CD4-positive, alpha-beta T cell treated with Interferon gamma for 1 hour (primary cell): Measurements from ENCODE around the gene TRMU.

Experiments used
- DNase-seq: peaks from one replicate; pipeline ENCODE4 v3.0.0-alpha.2; 2020

Gene TRMU

DNA sequence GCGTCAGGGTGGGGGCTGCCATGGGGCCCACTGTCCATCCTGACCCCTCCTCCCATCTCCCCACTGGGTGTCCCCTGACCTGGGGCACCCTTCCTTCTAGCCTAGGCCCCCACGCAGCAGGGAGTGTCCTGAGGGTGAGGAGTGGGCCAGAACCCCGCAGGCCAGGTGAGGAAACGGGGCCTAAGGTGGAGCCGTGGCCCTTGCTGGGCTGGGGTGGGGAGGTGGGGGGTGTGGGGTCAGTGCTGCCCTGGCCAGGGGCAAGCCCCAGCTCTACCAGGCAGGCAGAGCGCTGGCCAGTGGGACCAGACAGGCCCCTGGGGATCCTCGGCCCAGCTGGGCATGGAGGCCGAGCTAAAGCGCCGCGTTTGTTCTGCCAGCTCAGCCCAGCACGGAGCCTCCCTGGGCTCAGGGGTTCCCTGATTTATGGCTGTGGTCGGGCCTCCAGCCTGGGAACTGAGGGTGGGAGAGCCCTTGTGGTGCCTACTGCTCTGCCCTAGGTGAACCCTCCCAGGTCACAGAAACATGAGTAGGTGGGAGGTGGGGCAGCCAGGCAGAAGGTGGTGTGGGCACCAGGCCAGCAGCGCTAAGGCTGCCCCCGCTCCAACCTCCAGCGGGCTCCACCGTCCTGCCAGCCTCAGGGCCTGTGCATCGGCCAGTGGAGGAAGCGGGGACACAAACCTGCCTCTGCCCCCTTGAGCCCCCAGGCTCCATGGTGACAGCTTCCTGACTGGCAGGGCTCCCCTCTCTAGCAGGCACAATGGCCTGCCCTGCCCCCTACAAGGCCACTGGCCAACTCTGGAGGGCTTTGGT lies 22.4 kb downstream of the TRMU start:
- DNase-seq, result no peak

DNA sequence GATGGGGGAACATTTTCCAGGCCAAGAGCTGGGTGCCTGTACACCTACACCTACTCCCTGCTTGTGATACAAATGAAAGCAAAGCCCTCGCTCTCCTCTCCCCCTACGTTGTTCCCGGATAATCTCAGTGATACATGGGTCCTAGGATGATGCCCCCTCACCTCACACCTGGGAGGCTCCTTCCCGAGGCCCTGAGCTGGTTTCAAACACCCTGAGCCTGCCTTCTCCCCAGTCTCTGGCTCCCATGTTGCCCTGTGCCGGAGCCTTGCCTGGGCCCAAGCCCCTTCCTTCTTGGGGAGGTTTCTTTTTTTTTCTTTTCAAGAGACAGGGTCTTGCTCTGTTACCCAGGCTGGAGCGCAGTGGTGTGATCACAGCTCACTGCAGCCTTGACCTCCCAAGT lies 23.3 kb downstream of the TRMU start:
- DNase-seq, result no peak

DNA sequence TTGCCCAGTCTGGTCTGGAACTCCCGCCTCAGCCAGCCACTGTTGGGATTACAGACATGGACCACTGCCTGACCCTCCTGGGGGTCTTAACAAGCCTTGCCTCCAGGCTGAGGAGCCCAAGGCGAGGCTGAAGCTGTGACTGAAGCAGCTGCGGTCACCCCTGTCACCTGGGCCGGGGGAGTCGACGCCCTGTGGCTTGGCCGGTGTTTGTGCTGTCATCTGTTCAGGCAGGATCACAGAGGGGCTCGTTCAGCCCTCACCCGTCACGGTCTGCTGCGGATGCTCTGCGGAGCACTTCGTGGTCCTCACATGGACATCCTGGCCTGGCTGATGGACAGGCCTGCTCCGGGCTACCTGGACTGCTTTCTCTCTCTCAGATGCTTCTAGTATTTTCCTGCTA lies 23.8 kb downstream of the TRMU start:
- DNase-seq, result no peak

DNA sequence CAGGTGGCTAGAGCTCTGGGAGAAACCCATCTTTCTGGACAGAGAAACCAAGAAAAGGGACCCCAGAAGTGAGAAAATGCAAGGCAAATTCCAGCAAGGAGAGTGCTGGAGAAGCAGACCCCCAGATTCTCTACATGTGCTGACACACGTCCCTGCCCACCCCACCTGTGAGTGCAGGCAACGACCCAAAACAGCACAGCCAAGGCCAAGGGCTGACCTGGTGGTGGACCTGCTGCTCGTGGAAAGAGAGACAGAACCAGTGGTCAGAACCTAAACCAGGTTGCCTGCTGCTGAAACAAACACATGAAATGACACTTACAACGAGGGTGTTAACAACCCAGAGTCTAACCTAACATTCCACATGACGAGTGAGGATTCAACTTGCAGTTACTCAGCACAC lies 24.6 kb downstream of the TRMU start:
- no peak for DNase-seq

DNA sequence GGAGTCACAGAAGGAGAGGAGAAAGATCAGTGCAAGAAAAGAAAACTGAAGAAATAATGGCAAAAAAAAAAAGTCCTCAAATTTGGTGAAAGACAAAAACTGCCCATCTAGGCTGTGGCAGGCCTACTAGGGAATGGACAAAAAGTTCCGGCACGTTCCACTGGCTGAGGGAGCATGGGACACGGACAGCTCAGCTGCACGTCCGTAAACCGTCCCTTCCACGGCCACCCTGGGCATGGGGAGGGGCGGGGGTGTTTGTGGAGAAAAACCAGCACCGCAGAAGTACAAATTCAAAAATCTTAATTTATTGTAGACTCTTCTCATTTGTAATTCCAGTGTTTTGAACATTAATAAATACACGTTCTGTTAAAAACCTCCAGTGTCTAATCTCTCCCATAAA lies 25.4 kb downstream of the TRMU start:
- DNase-seq, result no peak

DNA sequence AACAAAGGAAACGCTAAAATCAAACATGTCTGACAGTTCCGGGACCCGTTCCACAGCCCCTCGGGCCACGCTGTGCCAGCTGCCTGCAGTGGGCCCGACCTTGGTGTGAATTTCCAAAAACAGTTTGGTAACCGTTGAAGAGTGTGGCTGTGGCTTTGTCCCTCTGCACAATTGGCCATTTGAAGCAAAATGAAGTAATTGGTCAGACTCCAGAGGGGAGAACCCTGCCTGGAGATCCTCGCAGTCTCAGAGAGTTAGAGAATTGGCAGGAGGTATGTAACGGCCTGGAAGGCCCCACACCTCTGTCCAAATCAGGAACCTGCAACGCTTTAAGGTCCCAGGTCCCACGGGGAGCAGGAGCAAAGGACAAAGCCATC lies 26.3 kb downstream of the TRMU start:
- no peak for DNase-seq

DNA sequence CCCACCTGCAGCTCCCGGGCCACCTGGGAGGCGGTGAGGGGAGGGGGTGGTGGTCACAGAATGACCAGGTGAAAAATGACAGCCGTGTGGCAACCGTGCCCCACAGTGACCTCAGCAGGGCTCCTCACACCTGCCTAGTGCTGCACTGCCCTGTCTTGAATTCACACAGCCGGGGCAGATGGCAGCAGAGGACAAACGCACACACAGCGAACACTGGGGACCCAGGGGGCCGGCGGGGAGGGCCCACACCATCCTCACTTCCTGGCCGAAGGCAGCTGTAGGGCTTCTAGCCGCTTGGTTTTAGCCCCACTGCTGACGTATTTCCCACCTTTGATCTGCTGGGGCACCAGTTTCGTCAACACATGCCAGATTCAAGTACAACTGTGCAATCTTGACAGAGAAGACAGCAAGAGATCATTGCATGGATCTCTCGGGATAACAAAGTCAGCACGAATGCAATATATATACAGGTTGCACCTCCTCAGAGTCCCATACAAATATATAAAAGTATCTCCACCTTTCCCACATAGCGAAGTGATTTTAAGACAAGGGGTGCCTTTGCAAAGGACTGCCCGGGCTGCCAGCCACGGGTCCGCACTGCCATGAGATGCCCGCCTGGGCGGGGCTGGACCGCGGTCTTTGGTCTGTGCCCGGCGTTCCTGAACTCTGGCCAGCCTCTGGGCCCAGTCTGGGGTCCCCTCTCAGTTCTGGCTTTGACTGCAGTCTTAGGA lies 26.9 kb downstream of the TRMU start:
- DNase-seq, result no peak

DNA sequence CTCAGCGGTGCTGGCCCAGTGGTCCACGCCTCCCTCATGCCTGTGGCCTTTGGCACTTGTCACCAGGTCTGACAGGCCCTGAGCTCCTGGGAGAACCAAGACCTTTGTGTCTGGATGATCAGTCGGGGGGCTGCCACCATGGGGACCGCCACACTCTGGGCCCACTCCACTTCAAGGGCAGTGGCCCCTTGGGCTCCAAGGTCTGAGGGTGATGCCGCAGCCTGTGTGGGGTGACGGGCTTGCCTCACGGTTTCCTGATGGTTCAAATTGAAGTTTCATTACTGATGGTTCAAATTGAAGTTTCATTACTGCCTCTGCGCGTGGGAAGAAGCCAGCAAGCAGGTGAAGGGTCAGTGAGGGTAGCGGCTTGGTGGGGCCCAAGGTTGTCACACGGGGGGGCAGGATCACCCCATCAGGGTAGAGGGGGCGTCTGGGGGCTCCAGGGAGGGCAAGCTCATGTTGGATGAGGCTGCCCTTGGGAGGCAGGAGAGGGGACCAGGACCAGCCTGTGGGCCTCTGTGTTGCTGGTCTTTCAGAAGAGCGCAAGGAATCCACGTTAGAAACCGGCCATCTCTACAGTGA lies 27.5 kb downstream of the TRMU start:
- DNase-seq, result no peak

DNA sequence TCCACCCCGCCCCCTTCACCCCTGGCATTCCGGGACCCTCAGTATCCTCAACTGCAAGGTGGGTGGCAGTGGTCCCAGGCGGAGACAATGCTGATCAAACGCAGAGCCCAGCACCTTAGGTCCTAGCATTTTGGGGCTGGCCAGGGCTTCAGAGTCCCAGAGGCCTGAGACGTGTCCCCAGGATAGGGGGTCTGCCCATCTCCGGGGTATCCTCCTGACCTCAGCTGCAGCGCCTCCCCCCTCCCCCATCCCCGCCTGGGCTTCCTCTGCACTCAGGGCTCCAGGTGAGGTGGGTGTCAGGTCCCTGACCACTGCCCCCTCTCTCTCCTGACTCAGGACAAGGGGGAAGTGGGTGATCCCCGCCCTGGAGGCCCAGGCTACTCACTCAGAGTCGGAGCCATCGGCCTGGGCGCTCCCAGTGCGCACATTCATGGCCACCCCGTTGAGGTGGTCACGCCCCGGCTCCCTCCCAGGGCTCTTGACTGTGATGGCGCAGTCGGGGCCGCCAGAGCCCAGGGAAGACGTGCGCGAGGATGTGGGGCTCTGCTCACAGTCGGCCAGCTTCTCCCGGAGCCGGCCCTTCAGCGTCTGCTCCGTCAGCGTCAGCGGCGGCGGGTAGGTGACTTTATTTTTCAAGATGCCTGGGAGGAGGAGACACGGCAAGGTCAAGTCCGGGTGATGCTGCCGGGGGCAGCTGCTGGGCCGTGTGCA lies 28.3 kb downstream of the TRMU start:
- no peak for DNase-seq

DNA sequence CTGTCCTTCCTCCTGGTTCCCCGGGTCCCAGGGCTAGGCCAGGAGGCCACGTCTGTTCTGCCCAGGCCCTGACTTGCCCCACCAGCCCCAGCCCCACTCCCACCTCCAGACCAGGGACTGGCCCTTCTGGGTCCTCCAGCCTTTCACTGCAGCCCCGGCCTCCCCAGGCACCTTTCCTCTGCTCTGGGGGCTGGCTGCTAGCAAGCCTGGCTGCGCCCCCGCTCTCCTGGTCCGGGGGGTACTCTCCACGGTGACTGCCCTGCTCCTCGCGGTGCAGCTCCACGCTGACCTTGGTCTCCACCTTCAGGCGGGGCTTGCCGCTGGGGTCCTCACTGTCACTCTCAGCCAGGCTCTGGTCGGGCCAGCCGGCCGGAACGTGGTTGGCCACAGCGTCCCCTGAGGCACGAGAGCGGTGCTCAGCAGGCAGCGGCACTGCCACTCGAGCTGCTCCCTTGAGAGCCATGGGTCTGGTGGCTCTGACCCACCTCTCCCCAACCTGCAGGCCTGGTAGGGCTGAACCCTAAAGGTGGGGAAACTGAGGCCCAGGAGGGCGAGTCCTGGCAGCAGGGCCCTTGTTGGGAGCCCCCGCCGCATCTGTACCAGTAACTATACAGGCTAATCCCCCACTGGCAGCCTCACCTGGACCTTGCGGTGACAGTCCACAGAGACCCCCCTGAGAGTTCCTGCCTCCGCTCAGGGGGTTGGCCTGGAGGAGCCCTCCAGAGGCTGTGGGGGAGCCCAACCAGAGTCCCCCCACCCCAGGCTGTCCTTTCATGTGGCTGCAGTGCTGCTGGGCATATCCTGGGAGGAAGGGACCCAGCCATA lies 29.0 kb downstream of the TRMU start:
- no peak for DNase-seq

DNA sequence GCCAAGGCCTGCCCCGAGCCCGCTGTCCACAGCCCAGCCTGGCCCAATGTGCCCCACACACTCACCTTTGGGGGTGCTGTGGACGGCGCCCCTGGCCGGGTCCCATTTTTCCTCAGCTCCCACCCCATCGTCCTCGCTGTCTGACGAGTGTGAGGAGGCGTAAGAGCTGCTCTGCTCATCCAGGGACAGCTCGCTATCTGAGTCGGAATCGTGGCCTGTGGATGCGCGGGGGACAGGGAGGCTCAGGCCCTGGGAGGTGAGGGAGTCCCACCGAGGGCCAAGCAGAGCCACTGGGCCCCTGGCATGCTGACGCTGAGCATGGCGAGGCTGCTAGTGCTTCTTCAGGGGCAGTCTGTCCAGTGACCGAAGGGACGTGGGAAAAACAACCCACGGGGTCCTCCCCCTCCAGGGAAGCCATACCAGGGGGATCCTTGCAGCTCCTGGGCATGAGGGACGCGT lies 29.7 kb downstream of the TRMU start:
- no peak for DNase-seq

DNA sequence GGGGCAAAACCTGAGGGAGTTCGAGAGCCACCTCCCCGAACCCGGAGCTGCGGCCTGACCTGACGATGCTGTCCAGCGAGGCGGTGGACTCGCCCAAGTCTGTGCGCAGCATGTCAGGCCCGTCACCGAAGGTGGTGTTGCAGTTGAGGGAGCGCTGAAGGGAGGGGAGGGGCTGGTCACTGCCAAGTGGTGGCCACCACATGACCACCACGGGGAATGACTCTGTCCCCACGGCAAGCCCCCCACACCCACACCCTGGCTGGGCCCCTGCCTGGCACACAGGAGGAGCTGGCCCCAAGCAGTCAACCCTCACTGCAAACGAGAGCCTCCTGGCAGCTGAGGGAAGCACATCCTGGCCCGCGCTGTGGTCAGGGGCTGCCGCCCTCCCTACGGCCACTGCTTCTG lies 30.8 kb downstream of the TRMU start:
- DNase-seq, result no peak

DNA sequence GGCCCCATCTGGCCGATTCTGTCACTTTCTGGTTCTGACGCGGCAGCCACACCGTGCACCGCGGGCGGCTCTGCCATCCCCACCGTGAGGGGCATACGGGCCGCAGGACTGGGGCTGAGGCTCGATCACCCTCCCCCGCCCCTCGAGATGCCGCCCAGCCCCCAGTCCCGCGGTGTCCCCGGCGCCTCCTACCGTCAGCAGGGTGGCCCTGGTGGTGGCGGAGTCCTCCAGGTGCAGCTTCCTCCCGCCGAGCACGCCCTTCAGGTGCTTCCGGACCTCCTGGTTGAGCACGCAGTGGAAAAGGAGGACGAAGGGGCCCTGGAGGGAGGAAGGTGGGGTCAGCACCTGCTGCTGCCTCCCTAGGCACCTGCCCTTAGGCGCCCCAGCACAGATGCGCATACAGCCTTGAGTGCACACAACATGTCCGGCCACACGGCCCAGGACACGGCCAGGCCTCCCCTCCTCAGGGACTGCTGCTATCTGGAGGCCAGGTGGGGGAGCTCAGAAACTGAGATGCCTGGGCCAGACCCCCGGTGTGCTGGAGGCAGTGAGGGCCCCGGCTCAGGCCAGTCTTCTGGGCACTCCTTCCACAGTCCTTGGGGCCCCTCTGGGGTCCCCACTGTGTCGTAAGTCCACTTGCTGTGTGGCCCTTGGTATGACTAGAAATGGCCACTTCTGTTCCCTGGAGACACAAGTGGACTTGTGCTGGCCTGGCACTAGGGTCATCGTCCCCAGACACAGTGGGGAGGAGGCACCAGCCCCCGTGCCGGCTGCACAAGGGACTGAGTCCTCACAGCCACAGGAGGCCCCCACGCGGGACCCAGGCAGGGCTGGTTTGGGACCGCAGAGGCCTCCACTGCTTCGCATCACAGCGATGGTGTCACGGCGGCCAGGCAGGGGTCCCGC lies 31.5 kb downstream of the TRMU start:
- DNase-seq, result no peak

DNA sequence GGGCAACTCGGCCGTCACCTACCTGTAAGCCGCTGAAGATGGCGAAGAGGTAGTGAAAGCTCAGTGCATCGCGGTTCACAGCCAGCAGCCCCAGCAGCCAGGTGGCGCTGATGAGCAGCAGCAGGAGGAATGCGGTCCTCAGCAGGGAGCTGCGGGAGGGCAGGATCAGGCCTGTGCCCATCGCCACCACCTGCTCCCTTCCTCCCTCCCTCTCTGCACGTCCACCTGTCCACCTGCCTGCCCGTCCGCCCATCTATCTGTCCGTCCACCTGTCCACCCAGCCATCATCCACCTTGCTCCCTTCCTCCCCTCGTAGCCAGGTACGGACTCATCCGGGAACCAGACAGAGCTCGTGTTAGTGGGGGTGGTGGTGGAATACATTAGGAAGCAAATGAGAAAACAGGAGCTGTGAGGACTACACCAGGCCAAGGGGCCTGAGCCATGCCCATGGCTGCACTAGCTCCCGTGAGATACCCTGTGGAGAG lies 32.2 kb downstream of the TRMU start:
- DNase-seq, result peak; percentile 61

DNA sequence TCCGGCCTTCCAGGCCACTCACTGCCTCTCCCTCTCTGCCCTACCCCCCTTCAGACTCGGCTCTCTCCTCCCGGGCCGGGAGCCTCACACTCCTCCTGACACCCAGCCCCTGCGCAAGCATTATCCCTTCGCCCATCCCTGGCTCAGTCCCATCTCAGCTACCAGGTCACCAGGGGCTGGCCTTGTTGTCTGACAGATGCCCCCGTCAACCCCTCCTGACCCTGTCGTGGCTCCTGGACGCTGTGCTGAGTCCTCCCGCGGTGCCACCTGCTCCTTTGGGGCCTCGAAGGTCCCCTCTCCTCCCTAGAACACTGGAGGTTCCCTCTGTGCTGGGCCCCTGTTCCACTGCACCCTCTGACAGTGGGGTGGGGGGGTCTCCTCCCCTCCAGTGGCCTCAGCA lies 32.9 kb downstream of the TRMU start:
- no peak for DNase-seq

DNA sequence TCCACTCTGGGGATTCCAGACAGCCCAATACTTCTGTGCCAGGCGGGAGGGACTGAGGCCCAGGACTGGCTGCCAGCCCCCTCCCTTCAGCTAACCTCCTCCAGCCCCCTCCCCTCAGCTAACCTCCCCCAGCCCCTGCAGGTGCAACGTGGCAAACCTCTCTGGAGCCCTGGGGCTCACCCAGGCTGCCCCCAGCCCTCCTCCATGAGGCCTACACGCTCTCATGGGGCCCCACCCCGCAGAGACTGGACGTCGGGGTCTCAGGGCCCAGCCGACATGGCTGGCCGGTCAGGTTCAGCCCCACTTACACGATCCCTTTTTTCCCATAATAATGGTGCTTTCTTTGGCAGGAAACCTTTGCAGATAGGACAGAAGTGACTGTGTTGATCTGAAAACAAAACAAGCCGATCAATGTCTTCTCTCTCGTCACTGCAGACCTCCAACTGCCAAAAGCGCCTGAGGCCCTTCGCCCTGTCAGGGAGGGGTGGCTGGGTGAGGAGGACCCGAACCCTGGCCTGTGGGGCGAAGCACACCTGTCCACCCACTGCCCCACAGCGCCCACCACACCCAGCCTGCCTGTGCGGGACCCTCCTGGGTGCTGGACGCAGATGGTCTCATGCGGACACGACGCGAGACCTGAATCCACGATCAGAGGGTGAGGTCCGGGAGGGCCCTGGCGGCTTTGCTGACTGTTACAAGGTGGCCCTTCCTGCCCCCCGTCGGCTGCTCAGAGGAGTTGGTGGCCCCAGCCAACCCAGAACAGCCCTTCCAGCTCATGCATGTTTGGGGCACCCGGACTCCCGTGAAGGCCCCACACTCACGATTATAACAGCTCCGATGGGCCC lies 33.6 kb downstream of the TRMU start:
- no peak for DNase-seq

DNA sequence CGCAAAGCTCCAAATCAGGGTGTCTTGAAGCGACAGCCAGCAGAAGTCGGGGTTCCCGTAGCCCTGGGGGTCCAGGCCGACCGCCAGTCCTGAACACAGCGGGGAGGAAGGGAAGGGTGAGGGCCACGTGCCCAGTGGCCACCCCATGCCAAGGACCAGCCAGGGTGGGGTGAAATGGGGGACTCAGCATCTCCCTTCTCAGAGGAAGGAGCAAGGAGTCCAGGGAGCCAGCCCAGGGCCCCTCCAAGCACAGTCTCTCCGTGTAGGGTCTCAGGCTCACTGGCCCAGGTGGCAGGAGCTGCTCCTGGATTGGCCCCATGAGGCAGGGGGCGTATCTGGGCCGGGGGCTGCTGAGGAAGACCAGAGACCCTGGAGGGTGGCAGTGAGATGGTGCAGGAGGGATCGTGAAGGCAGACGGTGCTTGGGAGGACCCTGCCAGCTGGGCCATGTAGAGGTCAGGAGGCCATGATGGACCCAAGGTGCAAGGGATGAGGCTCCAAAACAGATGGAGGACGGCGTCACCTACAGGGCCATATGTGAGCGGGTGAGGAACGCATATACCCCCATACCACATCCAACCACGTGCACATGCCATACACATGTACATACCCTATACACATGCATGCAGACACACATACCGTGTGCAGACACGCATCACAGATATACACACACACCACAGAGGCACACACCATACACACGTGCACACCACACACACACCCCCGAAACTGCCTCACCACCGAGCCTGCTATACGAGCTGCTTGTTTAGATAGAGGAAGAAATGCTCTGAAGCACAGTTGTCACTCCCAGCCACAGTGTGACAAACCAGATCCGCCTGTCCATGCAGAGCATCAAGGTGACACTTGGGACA lies 34.4 kb downstream of the TRMU start:
- no peak for DNase-seq

DNA sequence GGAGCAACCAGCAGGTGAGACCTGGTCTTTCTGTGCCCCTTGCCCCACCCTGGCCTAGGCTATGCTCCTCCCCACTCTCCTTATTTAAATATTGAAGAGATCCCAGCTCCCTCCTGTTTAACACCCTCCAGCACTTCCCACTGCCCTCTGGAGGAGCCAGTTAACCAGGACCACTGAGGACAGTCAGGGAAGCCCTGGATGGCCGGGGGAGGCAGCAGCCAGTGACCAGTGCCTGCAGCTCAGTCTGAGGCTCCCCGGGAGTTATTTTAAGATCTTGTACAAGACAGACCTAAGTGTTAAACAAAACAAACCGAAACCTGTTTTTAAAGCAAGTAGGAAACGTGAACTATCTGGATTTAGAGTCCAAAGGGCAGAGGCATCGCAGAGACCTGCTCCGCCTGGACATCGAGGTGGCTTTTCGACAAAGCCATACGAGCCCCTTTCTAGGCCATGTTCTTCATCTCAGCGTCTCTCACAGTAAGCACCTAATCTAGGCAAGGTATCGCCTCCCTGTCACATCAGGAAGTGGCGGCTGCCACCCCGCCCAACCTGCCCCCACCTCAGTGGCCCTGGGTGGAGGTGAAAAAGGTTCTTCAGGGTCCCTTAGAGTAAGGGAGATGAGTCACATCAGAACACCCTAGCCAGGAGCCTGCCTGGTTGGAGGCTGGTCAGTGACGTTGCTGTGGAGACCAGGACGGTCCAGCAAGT lies 35.2 kb downstream of the TRMU start:
- peak; percentile 64 for DNase-seq
